Right lobe of liver (tissue), 4 donors: Measurements from ENCODE around the gene EMID1.

ENCODE experiments used
- POLR2A ChIP-seq: fragments of 450-650 bp; IDR thresholded peaks from one replicate; pipeline ENCODE4 v1.6.1; 2017; ENCODE audit warnings: antibody characterized with exemption, mild to moderate bottlenecking
- TF ChIP-seq, protein P1 (sequence below), 4 donors: fragments of 200-600 bp in 3 of 4; fragments of 450-650 bp in 1 of 4; IDR thresholded peaks; one replicate each; pipeline versions ENCODE4 v1.5.1 to v1.8.0; 2016 to 2022; ENCODE audit warnings: antibody characterized with exemption in 4 of 4, mild to moderate bottlenecking in 2 of 4
- donor health status: DM: no; HTN: no; CAD: no.
- donor health status: DM: no; HTN: no; CAD: no.
- donor health status: DM: no; HTN: yes; CAD: no.

DNA sequence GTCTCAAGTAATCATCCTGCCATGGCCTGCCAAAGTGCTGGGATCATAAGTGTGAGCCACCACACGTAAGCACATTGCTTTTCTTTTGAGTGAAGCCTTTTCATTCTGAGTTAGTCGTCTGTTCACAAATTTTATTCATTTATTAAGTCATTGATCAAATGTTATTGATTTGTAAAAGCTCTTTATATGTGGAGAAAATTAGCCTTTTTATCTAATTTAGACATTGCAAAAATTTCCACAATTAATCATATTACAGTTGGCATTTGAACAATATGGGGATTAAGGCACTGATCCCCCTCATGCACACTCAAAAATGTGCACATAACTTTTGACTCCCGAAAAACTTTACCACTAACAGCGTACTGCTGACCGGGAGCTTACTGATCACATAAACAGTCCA is 7.5 kb upstream of the EMID1 start:
- TF ChIP-seq, protein P1, sequence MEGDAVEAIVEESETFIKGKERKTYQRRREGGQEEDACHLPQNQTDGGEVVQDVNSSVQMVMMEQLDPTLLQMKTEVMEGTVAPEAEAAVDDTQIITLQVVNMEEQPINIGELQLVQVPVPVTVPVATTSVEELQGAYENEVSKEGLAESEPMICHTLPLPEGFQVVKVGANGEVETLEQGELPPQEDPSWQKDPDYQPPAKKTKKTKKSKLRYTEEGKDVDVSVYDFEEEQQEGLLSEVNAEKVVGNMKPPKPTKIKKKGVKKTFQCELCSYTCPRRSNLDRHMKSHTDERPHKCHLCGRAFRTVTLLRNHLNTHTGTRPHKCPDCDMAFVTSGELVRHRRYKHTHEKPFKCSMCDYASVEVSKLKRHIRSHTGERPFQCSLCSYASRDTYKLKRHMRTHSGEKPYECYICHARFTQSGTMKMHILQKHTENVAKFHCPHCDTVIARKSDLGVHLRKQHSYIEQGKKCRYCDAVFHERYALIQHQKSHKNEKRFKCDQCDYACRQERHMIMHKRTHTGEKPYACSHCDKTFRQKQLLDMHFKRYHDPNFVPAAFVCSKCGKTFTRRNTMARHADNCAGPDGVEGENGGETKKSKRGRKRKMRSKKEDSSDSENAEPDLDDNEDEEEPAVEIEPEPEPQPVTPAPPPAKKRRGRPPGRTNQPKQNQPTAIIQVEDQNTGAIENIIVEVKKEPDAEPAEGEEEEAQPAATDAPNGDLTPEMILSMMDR (IDR thresholded peaks at IDR 0.05): no peak
- no peak for TF ChIP-seq POLR2A
